Vagina (tissue), 2 donors: ENCODE measurements around the gene NRXN3. TPM values are rescaled to one million over a fixed set of nuclear protein-coding genes. Genes with fewer than 3 reads are reported as not detected.
"Not testable (repeated sequence)": the region's sequence is repeated elsewhere in the genome, so short reads cannot be mapped to it uniquely, and the experiment has no call there.

Experiments
- DNase-seq, 2 donors: peaks; one replicate each; pipeline ENCODE4 v3.0.0-alpha.2; 2017; ENCODE audit errors: extremely low spot score in 2 of 2
- H3K27ac ChIP-seq: fragments of 200-600 bp; sonication (generic); one replicate; pipeline ENCODE4 v1.5.1; 2019
- H3K27me3 ChIP-seq: fragments of 200-600 bp; sonication (generic); one replicate; pipeline ENCODE4 v1.5.1; 2019
- H3K36me3 ChIP-seq, 2 donors: fragments of 200-600 bp; sonication (generic); one replicate each; pipeline ENCODE4 v1.5.1; 2017 to 2019
- H3K4me1 ChIP-seq: fragments of 200-600 bp; sonication (generic); one replicate; pipeline ENCODE4 v1.5.1; 2019
- H3K4me3 ChIP-seq, 2 donors: fragments of 200-600 bp; sonication (generic); 1 replicate in 1 of 2; 2 replicates in 1 of 2; pipeline ENCODE4 v1.5.1; 2016 to 2019
- H3K9me3 ChIP-seq: fragments of 200-600 bp; sonication (generic); one replicate; pipeline ENCODE4 v1.5.1; 2019
- CTCF ChIP-seq, 3 experiments: fragments of 450-650 bp in 2 of 3; fragments of 200-600 bp in 1 of 3; sonication (generic) in 1 of 3; IDR thresholded peaks; one replicate each; pipeline ENCODE4 v1.5.1; 2017 to 2019; ENCODE audit warnings: antibody characterized with exemption in 3 of 3, mild to moderate bottlenecking in 2 of 3, moderate library complexity in 2 of 3
- POLR2A ChIP-seq, 2 donors: fragments of 450-650 bp; IDR thresholded peaks; one replicate each; pipeline ENCODE4 v1.6.1; 2017; ENCODE audit warnings: antibody characterized with exemption in 2 of 2, mild to moderate bottlenecking in 2 of 2, moderate library complexity in 2 of 2
- POLR2AphosphoS5 ChIP-seq, 2 donors: sonication (generic); formaldehyde crosslinking; IDR thresholded peaks; one replicate each; pipeline ENCODE4 v1.9.0; 2017; ENCODE audit warnings: antibody characterized with exemption in 2 of 2, mild to moderate bottlenecking in 2 of 2, low read depth in 1 of 2; ENCODE audit not compliant: insufficient read depth in 1 of 2
- intact Hi-C: fragments of 100-400 bp; cut with DNase I; formaldehyde crosslinking; loops from one replicate; pipeline ENCODE4 v1.15.1; 2023
- total RNA-seq: library from RNA; depleted of rRNA; stranded (reverse); fragments of >200 nt; gene quantifications from one replicate; pipeline ENCODE4 v1.2.3, GENCODE V29; 2016

Gene NRXN3
- total RNA-seq, 1 donor from 2014 or later: 4.7 TPM

DNA sequence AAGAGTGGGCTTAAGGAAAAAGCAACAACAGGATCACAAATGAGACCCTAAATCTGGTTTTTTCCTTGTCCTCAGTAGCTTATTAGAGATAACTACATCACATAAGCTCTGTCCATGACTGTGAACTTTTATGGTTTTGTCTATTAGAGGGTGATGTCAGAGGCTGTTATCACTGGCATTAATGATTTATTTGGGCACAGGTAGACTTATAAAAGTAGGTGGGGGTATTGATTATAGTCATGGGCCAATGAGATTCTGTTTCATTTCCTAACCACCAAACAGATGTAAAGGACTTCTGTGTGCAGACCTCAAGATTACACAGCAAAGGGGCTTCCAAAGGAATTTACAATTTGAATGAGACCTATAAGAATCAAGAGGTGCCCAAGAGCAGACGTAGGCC, 316.4 kb downstream of the NRXN3 start:
- no peak overlapping the region for H3K27ac ChIP-seq
- no peak overlapping the region for H3K4me3 ChIP-seq
- H3K36me3 ChIP-seq: no peaks in the 10 kb centered on the region
- TF ChIP-seq CTCF (IDR thresholded peaks at IDR 0.05): no peak
- no peak for TF ChIP-seq POLR2AphosphoS5 (IDR thresholded peaks at IDR 0.05; ENCODE audit: insufficient read depth in 1 of 2, low read depth in 1 of 2)
- no peak for TF ChIP-seq POLR2A (IDR thresholded peaks at IDR 0.05)
- intact Hi-C loops: no loop called here
- no peaks in the 10 kb centered on the region for H3K4me1 ChIP-seq
- H3K27me3 ChIP-seq: no peaks in the 10 kb centered on the region
- no peak for DNase-seq
- no peaks in the 10 kb centered on the region for H3K9me3 ChIP-seq

- H3K4me1 ChIP-seq, H3K36me3 ChIP-seq, H3K27ac ChIP-seq, H3K27me3 ChIP-seq, DNase-seq, intact Hi-C loops, H3K4me3 ChIP-seq, H3K9me3 ChIP-seq: not testable (repeated sequence)
Measured at GRCh38 chr14:78487573-78487972, 317.4 kb downstream of the NRXN3 start.

GRCh38 chr14:78488938-78489337, 318.8 kb downstream of the NRXN3 start:
- Histone ChIP-seq H3K4me1 (no peaks in the 10 kb centered on the region), H3K27me3 (no peaks in the 10 kb centered on the region), H3K36me3 (no peaks in the 10 kb centered on the region), H3K27ac (no peak overlapping the region), H3K4me3 (no peak overlapping the region), H3K9me3 (no peaks in the 10 kb centered on the region)
- no peak for DNase-seq
- intact Hi-C loops: no loop called here
- TF ChIP-seq POLR2A (IDR thresholded peaks at IDR 0.05) (no peak), CTCF (IDR thresholded peaks at IDR 0.05) (no peak)

GRCh38 chr14:78491048-78491447, 320.9 kb downstream of the NRXN3 start:
- no peak for TF ChIP-seq POLR2AphosphoS5 (IDR thresholded peaks at IDR 0.05; ENCODE audit: insufficient read depth in 1 of 2, low read depth in 1 of 2)
- TF ChIP-seq POLR2A (IDR thresholded peaks at IDR 0.05): no peak
- no peak for TF ChIP-seq CTCF (IDR thresholded peaks at IDR 0.05)
- no peaks in the 10 kb centered on the region for H3K27me3 ChIP-seq
- no peaks in the 10 kb centered on the region for H3K4me1 ChIP-seq
- H3K4me3 ChIP-seq: no peak overlapping the region
- no peaks in the 10 kb centered on the region for H3K9me3 ChIP-seq
- no peaks in the 10 kb centered on the region for H3K36me3 ChIP-seq
- no peak for DNase-seq
- intact Hi-C loops: no loop called here
- H3K27ac ChIP-seq: no peak overlapping the region

GRCh38 chr14:78498062-78498595, 328.0 kb downstream of the NRXN3 start:
- no peak for DNase-seq
- Histone ChIP-seq H3K4me3 (no peak overlapping the region), H3K4me1 (no peaks in the 10 kb centered on the region), H3K36me3 (no peaks in the 10 kb centered on the region), H3K27me3 (no peaks in the 10 kb centered on the region), H3K9me3 (no peaks in the 10 kb centered on the region), H3K27ac (no peak overlapping the region)
- intact Hi-C loops: no loop called here
- TF ChIP-seq POLR2A (IDR thresholded peaks at IDR 0.05) (no peak), CTCF (IDR thresholded peaks at IDR 0.05) (no peak), POLR2AphosphoS5 (IDR thresholded peaks at IDR 0.05; ENCODE audit: insufficient read depth in 1 of 2, low read depth in 1 of 2) (no peak)

- Histone ChIP-seq H3K27me3 (no peaks in the 10 kb centered on the region), H3K4me1 (no peaks in the 10 kb centered on the region), H3K27ac (no peak overlapping the region), H3K36me3 (no peaks in the 10 kb centered on the region), H3K9me3 (no peaks in the 10 kb centered on the region), H3K4me3 (no peak overlapping the region)
- TF ChIP-seq POLR2A (IDR thresholded peaks at IDR 0.05): no peak
- TF ChIP-seq POLR2AphosphoS5 (IDR thresholded peaks at IDR 0.05; ENCODE audit: insufficient read depth in 1 of 2, low read depth in 1 of 2): no peak
- no peak for TF ChIP-seq CTCF (IDR thresholded peaks at IDR 0.05)
- intact Hi-C loops: no loop called here
- DNase-seq: no peak
Measured at GRCh38 chr14:78501909-78502308, 331.7 kb downstream of the NRXN3 start.
